Nephron (organoid): ENCODE results near the gene TMEM151B.
"Not testable (repeated sequence)": the region's sequence is repeated elsewhere in the genome, so short reads cannot be mapped to it uniquely, and the experiment has no call there.

Experiments used
- H3K27ac Mint-ChIP-seq, 3 experiments: 2 replicates each; pipeline ENCODE4 v1.8.0; 2020; ENCODE audit warnings: mixed read lengths in 3 of 3, mild to moderate bottlenecking in 2 of 3, moderate library complexity in 1 of 3
- H3K27me3 Mint-ChIP-seq: 2 replicates; pipeline ENCODE4 v1.8.0; 2021; ENCODE audit warnings: low read depth, mild to moderate bottlenecking, moderate library complexity, mixed read lengths
- H3K36me3 Mint-ChIP-seq: 2 replicates; pipeline ENCODE4 v1.8.0; 2020; ENCODE audit warnings: low read depth, mixed read lengths
- H3K4me1 Mint-ChIP-seq: 2 replicates; pipeline ENCODE4 v1.8.0; 2020; ENCODE audit warnings: mixed read lengths
- H3K4me3 Mint-ChIP-seq, 3 experiments: 2 replicates each; pipeline ENCODE4 v1.8.0; 2020; ENCODE audit warnings: mild to moderate bottlenecking in 3 of 3, mixed read lengths in 3 of 3, moderate library complexity in 2 of 3
- H3K9me3 Mint-ChIP-seq: 2 replicates; pipeline ENCODE4 v1.8.0; 2020; ENCODE audit warnings: mixed read lengths
- CTCF ChIP-seq, 3 experiments: fragments of 200-600 bp; sonication (generic); IDR thresholded peaks; one replicate each; pipeline ENCODE4 v1.5.0; 2021; ENCODE audit warnings: antibody characterized with exemption in 3 of 3; ENCODE audit not compliant: unreplicated experiment in 3 of 3

TMEM151B gene

GRCh38 chr6:44309631-44310030 is 39.4 kb downstream of the TMEM151B start:
- H3K9me3 Mint-ChIP-seq = no peaks in the 10 kb centered on the region
- TF ChIP-seq CTCF (IDR thresholded peaks at IDR 0.05; ENCODE audit: unreplicated experiment in 3 of 3) = no peak
- H3K4me1 Mint-ChIP-seq = peaks cover 8% of the 10 kb centered on the region
- peaks cover 46% of the 10 kb centered on the region for H3K36me3 Mint-ChIP-seq
- H3K4me3 Mint-ChIP-seq = no peak overlapping the region
- H3K27me3 Mint-ChIP-seq = no peaks in the 10 kb centered on the region
- no peak overlapping the region for H3K27ac Mint-ChIP-seq

GRCh38 chr6:44310241-44310640 is 40.0 kb downstream of the TMEM151B start:
- Mint-ChIP-seq H3K36me3 (peaks cover 45% of the 10 kb centered on the region), H3K4me3 (peak overlapping the region; percentile 63 to 98 (median 97)), H3K9me3 (no peaks in the 10 kb centered on the region), H3K27me3 (no peaks in the 10 kb centered on the region), H3K27ac (no peak overlapping the region), H3K4me1 (peaks cover 8% of the 10 kb centered on the region)
- TF ChIP-seq CTCF (IDR thresholded peaks at IDR 0.05; ENCODE audit: unreplicated experiment in 3 of 3) = no peak

- no peaks in the 10 kb centered on the region for H3K27me3 Mint-ChIP-seq
- H3K4me1 Mint-ChIP-seq = peaks cover 14% of the 10 kb centered on the region
- peaks cover 38% of the 10 kb centered on the region for H3K36me3 Mint-ChIP-seq
- no peak for TF ChIP-seq CTCF (IDR thresholded peaks at IDR 0.05; ENCODE audit: unreplicated experiment in 3 of 3)
- no peaks in the 10 kb centered on the region for H3K9me3 Mint-ChIP-seq
- H3K4me3 Mint-ChIP-seq = peak overlapping the region; percentile 97 to 100 (median 98)
- H3K27ac Mint-ChIP-seq = no peak overlapping the region
Observed at GRCh38 chr6:44311304-44311703, 41.1 kb downstream of the TMEM151B start.

GRCh38 chr6:44311767-44312166 is 41.5 kb downstream of the TMEM151B start:
- H3K4me3 Mint-ChIP-seq = peak overlapping the region; percentile 97 to 100 (median 98)
- H3K27ac Mint-ChIP-seq = no peak overlapping the region
- no peak for TF ChIP-seq CTCF (IDR thresholded peaks at IDR 0.05; ENCODE audit: unreplicated experiment in 3 of 3)
- H3K27me3 Mint-ChIP-seq = no peaks in the 10 kb centered on the region
- H3K36me3 Mint-ChIP-seq = peaks cover 38% of the 10 kb centered on the region
- no peaks in the 10 kb centered on the region for H3K9me3 Mint-ChIP-seq
- H3K4me1 Mint-ChIP-seq = peaks cover 14% of the 10 kb centered on the region

DNA sequence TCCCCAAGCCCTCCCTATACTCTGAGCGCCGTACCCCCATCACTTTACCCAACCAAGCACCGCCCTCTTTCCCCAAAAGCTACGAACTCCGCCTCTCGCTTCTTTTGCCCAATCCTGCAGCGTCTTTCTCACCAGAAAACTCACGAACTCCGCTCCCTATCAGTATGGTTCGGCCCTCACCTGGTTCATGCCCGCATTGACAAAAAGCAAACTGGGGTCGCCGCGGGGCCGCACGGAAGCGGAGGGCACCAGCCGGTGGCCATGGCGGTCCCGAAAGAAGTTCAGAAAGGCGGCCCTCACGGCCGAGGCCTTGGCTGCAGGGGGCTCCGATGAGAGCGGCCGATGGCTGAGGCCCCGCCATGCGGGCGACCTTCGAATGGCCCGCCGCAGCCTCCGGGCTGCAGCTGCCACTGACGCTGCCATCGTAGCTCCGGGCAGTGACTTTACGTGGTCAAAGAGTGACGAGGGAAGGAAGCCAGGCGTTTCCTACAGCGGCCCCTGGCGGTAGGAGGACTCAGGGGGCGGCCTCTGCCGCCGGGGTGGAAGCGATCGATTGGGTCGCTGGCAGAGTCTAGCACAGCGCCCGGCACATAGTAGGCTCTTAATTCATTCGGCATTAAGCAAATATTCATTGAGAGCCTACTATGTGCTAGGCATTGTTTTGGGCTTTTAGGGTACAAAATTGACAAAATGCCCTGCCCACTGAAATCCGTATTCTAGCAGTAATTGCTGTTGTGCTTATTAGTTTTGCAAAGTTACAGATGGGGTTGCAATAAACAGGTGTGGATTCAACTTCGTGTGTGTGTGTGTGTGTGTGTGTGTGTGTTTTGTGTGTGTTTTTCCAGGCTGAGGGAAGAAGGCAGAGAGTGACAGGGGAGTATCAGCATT is 42.9 kb downstream of the TMEM151B start, which contains the start of gene AARS2:
Gene AARS2, minus strand, starts transcription at position 447 of the 888 bp plus-strand sequence. Its CDS starts 24 bp downstream, at position 423.
- Mint-ChIP-seq H3K9me3 (no peaks in the 10 kb centered on the region), H3K36me3 (peaks cover 33% of the 10 kb centered on the region), H3K4me1 (peaks cover 14% of the 10 kb centered on the region), H3K27me3 (peaks cover 5% of the 10 kb centered on the region), H3K4me3 (peak within 1 kb of the TSS; percentile 97 to 100 (median 98)), H3K27ac (peak within 1 kb of the TSS; percentile 62 to 89 (median 87))
- TF ChIP-seq CTCF (IDR thresholded peaks at IDR 0.05; ENCODE audit: unreplicated experiment in 3 of 3) = peak; percentile 97 to 99 (median 99)

DNA sequence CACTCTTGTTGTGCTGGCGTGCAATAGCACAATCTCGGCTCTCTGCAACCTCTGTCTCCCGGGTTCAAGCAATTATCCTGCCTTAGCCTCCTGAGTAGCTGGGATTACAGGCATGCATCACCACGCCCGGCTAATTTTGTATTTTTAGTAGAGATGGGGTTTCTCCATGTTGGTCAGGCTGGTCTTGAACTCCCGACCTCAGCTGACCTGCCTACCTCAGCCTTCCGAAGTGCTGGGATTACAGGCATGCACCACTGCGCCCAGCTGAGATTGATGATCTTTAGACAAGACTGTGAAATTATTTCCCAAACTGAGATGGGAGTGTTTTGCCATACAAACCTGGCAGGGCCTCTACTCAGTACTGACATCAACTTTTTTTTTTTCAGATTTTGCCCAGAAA is 44.4 kb downstream of the TMEM151B start:
- Mint-ChIP-seq H3K4me3 (peak overlapping the region in 2 of 3 experiments; percentile 11 to 49), H3K4me1 (peaks cover 14% of the 10 kb centered on the region), H3K27me3 (peaks cover 13% of the 10 kb centered on the region), H3K36me3 (peaks cover 22% of the 10 kb centered on the region)
- not testable (repeated sequence) for H3K9me3 Mint-ChIP-seq, H3K27ac Mint-ChIP-seq
